AG10803 (cell line): ENCODE measurements around the gene SLC25A47.

Experiments
- DNase-seq: peaks from one replicate; pipeline ENCODE4 v3.0.0; 2010; ENCODE audit warnings: low read depth
- H3K4me3 ChIP-seq: 2 replicates; pipeline ENCODE4 v1.5.1; 2011; ENCODE audit warnings: mild to moderate bottlenecking, low read length, control low read depth
- CTCF ChIP-seq: conservative IDR thresholded peaks from 2 replicates; pipeline ENCODE4 v1.5.1; 2011; ENCODE audit warnings: mild to moderate bottlenecking, low read length, control low read depth, inconsistent platforms

SLC25A47 gene

GRCh38 chr14:100348784-100349685 is 25.9 kb downstream of the SLC25A47 start:
- no peak overlapping the region for H3K4me3 ChIP-seq
- TF ChIP-seq CTCF, result no peak
- DNase-seq, result no peak

GRCh38 chr14:100350276-100350926 is 27.3 kb downstream of the SLC25A47 start:
- DNase-seq, result no peak
- no peak overlapping the region for H3K4me3 ChIP-seq
- TF ChIP-seq CTCF, result no peak

GRCh38 chr14:100350986-100351385 is 27.8 kb downstream of the SLC25A47 start:
- H3K4me3 ChIP-seq, result no peak overlapping the region
- no peak for TF ChIP-seq CTCF
- DNase-seq, result no peak

- H3K4me3 ChIP-seq, result no peak overlapping the region
- DNase-seq, result no peak
- TF ChIP-seq CTCF, result no peak
These were observed 35.3 kb downstream of the SLC25A47 start for GRCh38 chr14:100358396-100358795.

- DNase-seq, result no peak
- no peak for TF ChIP-seq CTCF
- H3K4me3 ChIP-seq, result no peak overlapping the region
These were observed 36.0 kb downstream of the SLC25A47 start for GRCh38 chr14:100359111-100359510.

- no peak for TF ChIP-seq CTCF
- no peak for DNase-seq
These were observed 36.7 kb downstream of the SLC25A47 start for GRCh38 chr14:100359881-100360280.

GRCh38 chr14:100361626-100362025 is 38.5 kb downstream of the SLC25A47 start:
- no peak for TF ChIP-seq CTCF
- no peak overlapping the region for H3K4me3 ChIP-seq
- DNase-seq, result no peak

More at GRCh38 chr14:100359881-100360280, 36.7 kb downstream of the SLC25A47 start:
- no peak overlapping the region for H3K4me3 ChIP-seq
